Measurements from ENCODE around the gene TREML4. TPM values are rescaled to one million over a fixed set of nuclear protein-coding genes. Genes with fewer than 3 reads are reported as not detected.

TREML4 gene
- total RNA-seq, 2 donors from 2014 or later = not detected

DNA sequence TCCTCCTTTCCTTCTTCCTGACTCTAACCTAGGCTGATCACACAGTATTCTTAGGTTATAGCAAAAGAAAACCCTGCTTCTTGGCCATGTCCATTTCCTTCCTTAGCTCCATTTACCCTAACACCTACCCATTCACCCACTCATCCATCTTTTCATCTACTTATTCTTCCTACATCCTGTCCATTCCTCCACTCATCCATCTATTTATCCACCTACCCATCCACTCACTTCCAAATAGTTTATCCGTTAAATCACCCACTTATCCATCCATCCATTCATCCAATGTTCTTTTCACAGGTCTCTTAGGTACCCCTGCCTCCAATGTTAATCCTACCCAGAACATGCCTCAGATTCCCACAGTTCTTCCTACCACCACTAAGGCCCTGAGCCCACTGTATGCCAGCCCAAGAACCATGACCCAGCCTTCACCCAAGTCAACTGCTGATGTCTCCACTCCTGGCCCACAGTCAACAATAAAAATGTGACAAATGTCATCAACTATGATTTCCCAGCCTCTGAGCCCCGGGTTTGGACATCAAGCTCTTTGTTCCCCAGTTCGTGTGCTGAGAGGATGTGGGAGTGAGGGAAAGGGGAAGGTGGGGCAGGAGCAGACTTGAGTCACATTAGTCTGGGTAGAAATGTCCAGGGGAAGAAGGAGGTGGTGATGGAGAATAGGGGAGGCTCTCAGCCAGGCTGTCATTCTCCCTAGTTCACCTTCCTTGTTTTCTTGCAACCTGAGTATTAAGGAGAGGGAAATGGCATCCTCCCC lies 24.4 kb downstream of the TREML4 start:
- ATAC-seq (ENCODE audit: insufficient number of reproducible peaks, low FRiP score, low read depth) (no peak), DNase-seq (ENCODE audit: low spot score) (no peak)
- H3K4me3 ChIP-seq = no peak overlapping the region
- no peaks in the 10 kb centered on the region for H3K4me1 ChIP-seq (ENCODE audit: control insufficient read depth in 1 of 2, low read depth in 2 of 2)
- H3K9me3 ChIP-seq = no peaks in the 10 kb centered on the region
- TF ChIP-seq, protein P1, sequence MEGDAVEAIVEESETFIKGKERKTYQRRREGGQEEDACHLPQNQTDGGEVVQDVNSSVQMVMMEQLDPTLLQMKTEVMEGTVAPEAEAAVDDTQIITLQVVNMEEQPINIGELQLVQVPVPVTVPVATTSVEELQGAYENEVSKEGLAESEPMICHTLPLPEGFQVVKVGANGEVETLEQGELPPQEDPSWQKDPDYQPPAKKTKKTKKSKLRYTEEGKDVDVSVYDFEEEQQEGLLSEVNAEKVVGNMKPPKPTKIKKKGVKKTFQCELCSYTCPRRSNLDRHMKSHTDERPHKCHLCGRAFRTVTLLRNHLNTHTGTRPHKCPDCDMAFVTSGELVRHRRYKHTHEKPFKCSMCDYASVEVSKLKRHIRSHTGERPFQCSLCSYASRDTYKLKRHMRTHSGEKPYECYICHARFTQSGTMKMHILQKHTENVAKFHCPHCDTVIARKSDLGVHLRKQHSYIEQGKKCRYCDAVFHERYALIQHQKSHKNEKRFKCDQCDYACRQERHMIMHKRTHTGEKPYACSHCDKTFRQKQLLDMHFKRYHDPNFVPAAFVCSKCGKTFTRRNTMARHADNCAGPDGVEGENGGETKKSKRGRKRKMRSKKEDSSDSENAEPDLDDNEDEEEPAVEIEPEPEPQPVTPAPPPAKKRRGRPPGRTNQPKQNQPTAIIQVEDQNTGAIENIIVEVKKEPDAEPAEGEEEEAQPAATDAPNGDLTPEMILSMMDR (IDR thresholded peaks at IDR 0.05) = no peak
- no peaks in the 10 kb centered on the region for H3K36me3 ChIP-seq
- no peak overlapping the region for H3K27ac ChIP-seq
- H3K27me3 ChIP-seq (replicated peaks; ENCODE audit: insufficient read depth) = no peaks in the 10 kb centered on the region

- Histone ChIP-seq H3K27ac (no peak overlapping the region), H3K4me3 (no peak overlapping the region), H3K36me3 (no peaks in the 10 kb centered on the region), H3K4me1 (ENCODE audit: control insufficient read depth in 1 of 2, low read depth in 2 of 2) (no peaks in the 10 kb centered on the region), H3K9me3 (no peaks in the 10 kb centered on the region), H3K27me3 (replicated peaks; ENCODE audit: insufficient read depth) (no peaks in the 10 kb centered on the region)
- no peak for DNase-seq (ENCODE audit: low spot score)
- TF ChIP-seq, protein P1 (IDR thresholded peaks at IDR 0.05) = no peak
- no peak for ATAC-seq (ENCODE audit: insufficient number of reproducible peaks, low FRiP score, low read depth)
Observed at GRCh38 chr6:41255110-41255509, 27.0 kb downstream of the TREML4 start.

GRCh38 chr6:41255638-41256246 lies 27.6 kb downstream of the TREML4 start:
- no peaks in the 10 kb centered on the region for H3K27me3 ChIP-seq (replicated peaks; ENCODE audit: insufficient read depth)
- H3K9me3 ChIP-seq = peaks cover 4% of the 10 kb centered on the region
- no peak overlapping the region for H3K4me3 ChIP-seq
- no peak for ATAC-seq (ENCODE audit: insufficient number of reproducible peaks, low FRiP score, low read depth)
- H3K4me1 ChIP-seq (ENCODE audit: control insufficient read depth in 1 of 2, low read depth in 2 of 2) = no peaks in the 10 kb centered on the region
- no peak overlapping the region for H3K27ac ChIP-seq
- no peaks in the 10 kb centered on the region for H3K36me3 ChIP-seq
- no peak for DNase-seq (ENCODE audit: low spot score)
- TF ChIP-seq, protein P1 (IDR thresholded peaks at IDR 0.05) = no peak

DNA sequence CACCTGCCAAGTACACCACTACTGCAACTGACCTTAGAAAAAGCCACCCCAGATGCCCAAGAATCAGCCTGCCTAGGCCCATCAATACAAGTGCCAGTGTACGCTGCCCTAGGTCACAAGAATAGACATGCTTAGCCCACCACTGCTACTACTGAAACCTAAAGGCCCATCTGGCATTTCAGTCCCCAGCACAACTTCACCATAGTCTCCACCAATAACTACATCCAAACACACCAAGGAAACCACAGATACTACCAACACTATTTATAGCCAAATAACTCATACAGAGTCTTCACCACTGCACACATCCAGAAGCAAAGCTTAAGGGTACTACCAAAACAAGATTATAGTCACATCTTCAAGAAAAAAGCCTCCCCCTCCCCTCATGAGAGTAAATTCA lies 28.2 kb downstream of the TREML4 start:
- no peak for DNase-seq (ENCODE audit: low spot score)
- TF ChIP-seq, protein P1 (IDR thresholded peaks at IDR 0.05) = no peak
- Histone ChIP-seq H3K36me3 (no peaks in the 10 kb centered on the region), H3K27me3 (replicated peaks; ENCODE audit: insufficient read depth) (no peaks in the 10 kb centered on the region), H3K9me3 (peaks cover 4% of the 10 kb centered on the region), H3K4me1 (ENCODE audit: control insufficient read depth in 1 of 2, low read depth in 2 of 2) (no peaks in the 10 kb centered on the region), H3K4me3 (no peak overlapping the region), H3K27ac (no peak overlapping the region)
- no peak for ATAC-seq (ENCODE audit: insufficient number of reproducible peaks, low FRiP score, low read depth)

- Histone ChIP-seq H3K27ac (no peak overlapping the region), H3K4me3 (no peak overlapping the region), H3K36me3 (no peaks in the 10 kb centered on the region), H3K4me1 (ENCODE audit: control insufficient read depth in 1 of 2, low read depth in 2 of 2) (no peaks in the 10 kb centered on the region), H3K9me3 (peaks cover 10% of the 10 kb centered on the region), H3K27me3 (replicated peaks; ENCODE audit: insufficient read depth) (no peaks in the 10 kb centered on the region)
- TF ChIP-seq, protein P1 (IDR thresholded peaks at IDR 0.05) = no peak
- no peak for DNase-seq (ENCODE audit: low spot score)
- no peak for ATAC-seq (ENCODE audit: insufficient number of reproducible peaks, low FRiP score, low read depth)
Observed at GRCh38 chr6:41257369-41258195, 29.4 kb downstream of the TREML4 start.

Measured in thoracic aorta (tissue), 2 donors.